Measurements from ENCODE around the gene PTRH2.
"Not testable (repeated sequence)": the region's sequence is repeated elsewhere in the genome, so short reads cannot be mapped to it uniquely, and the experiment has no call there.

The PTRH2 gene

GRCh38 chr17:59707149-59707970 lies at the start of gene PTRH2, which contains the start of gene VMP1:
Gene PTRH2, minus strand, starts transcription at chr17:59707430. Its CDS starts 9,452 bp downstream, at chr17:59697978.
Gene VMP1, plus strand, starts transcription at chr17:59707654. Its CDS starts 23,793 bp downstream, at chr17:59731447.
- H3K4me3 ChIP-seq (replicated peaks in 1 of 2; ENCODE audit: low read depth in 2 of 2, low read length in 2 of 2), result peak within 1 kb of the TSS; percentile 82 to 94
- peak; percentile 100 for DNase-seq (ENCODE audit: low read depth in 2 of 2)
- TF ChIP-seq CTCF (IDR thresholded peaks at IDR 0.05; ENCODE audit: low read depth, low read length), result no peak

- no peak overlapping the region for H3K4me3 ChIP-seq (replicated peaks in 1 of 2; ENCODE audit: low read depth in 2 of 2, low read length in 2 of 2)
- no peak for TF ChIP-seq CTCF (IDR thresholded peaks at IDR 0.05; ENCODE audit: low read depth, low read length)
- DNase-seq (ENCODE audit: low read depth in 2 of 2), result peak; percentile 81 to 88
Observed at GRCh38 chr17:59756236-59756818, 49.1 kb upstream of the PTRH2 start.

GRCh38 chr17:59755069-59755468 lies 47.8 kb upstream of the PTRH2 start:
- not testable (repeated sequence) for H3K4me3 ChIP-seq (replicated peaks in 1 of 2; ENCODE audit: low read depth in 2 of 2, low read length in 2 of 2); DNase-seq (ENCODE audit: low read depth in 2 of 2)

- no peak overlapping the region for H3K4me3 ChIP-seq (replicated peaks in 1 of 2; ENCODE audit: low read depth in 2 of 2, low read length in 2 of 2)
- DNase-seq (ENCODE audit: low read depth in 2 of 2), result peak; percentile 92 to 97
- TF ChIP-seq CTCF (IDR thresholded peaks at IDR 0.05; ENCODE audit: low read depth, low read length), result no peak
Observed at GRCh38 chr17:59754552-59754951, 47.3 kb upstream of the PTRH2 start.

- peak; percentile 93 to 96 for DNase-seq (ENCODE audit: low read depth in 2 of 2)
- peak; percentile 49 for TF ChIP-seq CTCF (IDR thresholded peaks at IDR 0.05; ENCODE audit: low read depth, low read length)
- H3K4me3 ChIP-seq (replicated peaks in 1 of 2; ENCODE audit: low read depth in 2 of 2, low read length in 2 of 2), result no peak overlapping the region
Observed at GRCh38 chr17:59753522-59754467, 46.6 kb upstream of the PTRH2 start.

- H3K4me3 ChIP-seq (replicated peaks in 1 of 2; ENCODE audit: low read depth in 2 of 2, low read length in 2 of 2), result no peak overlapping the region
- DNase-seq (ENCODE audit: low read depth in 2 of 2), result no peak
- no peak for TF ChIP-seq CTCF (IDR thresholded peaks at IDR 0.05; ENCODE audit: low read depth, low read length)
Observed at GRCh38 chr17:59752922-59753321, 45.7 kb upstream of the PTRH2 start.

All from cardiac fibroblast (primary cell).